DND-41 (cell line): ENCODE data around the gene VTI1A.

ENCODE experiments used
- EZH2 ChIP-seq: IDR thresholded peaks from 3 replicates; pipeline ENCODE4 v1.6.1; 2012; ENCODE audit warnings: borderline replicate concordance, low read depth, mild to moderate bottlenecking, moderate library complexity, low read length, inconsistent platforms; ENCODE audit not compliant: severe bottlenecking
- TF ChIP-seq, protein P1 (sequence below): IDR thresholded peaks from 2 replicates; pipeline ENCODE4 v1.5.1; 2012; ENCODE audit warnings: borderline replicate concordance, low read length, moderate library complexity, mild to moderate bottlenecking; ENCODE audit not compliant: poor library complexity, severe bottlenecking; ENCODE audit errors: extremely low read depth

DNA sequence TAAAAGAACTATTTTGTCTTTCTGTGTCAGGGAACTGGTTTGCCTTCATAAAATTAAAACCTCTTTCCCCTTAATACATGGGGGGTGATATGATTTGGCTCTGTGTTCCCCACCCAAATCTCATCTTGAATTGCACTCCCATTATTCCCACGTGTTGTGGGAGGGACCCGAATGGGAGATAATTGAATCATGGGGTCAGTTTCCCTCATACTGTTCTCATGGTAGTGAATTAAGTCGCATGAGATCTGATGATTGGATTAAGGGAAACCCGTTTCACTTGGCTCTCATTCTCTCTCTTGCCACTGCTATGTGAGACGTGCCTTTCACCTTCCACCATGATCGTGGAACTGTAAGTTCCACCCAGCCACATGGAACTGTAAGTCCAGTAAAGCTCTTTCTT is 142.1 kb downstream of the VTI1A start:
- TF ChIP-seq EZH2, result no peak
- TF ChIP-seq, protein P1, sequence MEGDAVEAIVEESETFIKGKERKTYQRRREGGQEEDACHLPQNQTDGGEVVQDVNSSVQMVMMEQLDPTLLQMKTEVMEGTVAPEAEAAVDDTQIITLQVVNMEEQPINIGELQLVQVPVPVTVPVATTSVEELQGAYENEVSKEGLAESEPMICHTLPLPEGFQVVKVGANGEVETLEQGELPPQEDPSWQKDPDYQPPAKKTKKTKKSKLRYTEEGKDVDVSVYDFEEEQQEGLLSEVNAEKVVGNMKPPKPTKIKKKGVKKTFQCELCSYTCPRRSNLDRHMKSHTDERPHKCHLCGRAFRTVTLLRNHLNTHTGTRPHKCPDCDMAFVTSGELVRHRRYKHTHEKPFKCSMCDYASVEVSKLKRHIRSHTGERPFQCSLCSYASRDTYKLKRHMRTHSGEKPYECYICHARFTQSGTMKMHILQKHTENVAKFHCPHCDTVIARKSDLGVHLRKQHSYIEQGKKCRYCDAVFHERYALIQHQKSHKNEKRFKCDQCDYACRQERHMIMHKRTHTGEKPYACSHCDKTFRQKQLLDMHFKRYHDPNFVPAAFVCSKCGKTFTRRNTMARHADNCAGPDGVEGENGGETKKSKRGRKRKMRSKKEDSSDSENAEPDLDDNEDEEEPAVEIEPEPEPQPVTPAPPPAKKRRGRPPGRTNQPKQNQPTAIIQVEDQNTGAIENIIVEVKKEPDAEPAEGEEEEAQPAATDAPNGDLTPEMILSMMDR, result no peak
